ENCODE data around the gene INPP4A.
A peak's percentile ranks its signal among the peaks of the same experiment; 100 is the strongest.

DNA sequence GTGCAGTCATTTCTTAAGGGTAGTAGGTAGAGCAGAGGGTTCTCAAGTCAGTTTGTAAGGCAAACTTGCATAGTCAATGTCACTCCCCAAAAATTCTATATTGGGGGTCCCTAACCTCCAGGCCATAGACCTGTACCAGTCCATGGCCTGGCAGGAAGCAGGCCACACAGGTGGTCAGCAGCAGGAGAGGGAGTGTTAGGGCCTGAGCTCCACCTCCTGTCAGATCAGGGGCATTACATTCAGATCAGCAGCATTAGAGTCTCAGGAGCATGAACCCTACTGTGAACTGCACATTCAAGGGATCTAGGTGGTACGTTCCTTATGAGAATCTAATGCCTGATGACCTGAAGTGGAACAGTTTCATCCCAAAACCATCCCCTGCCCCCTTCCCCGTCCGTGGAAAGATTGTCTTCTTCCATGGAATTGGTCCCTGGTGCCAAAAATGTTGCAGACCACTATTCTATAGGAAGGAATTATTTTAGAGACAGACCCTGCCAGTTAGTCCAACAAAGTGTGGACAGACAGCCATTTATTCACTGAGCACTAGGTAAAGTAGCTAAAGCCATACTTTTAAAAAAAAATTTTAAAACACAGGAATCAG, 157.0 kb downstream of the INPP4A start:
- TF ChIP-seq, protein P1, sequence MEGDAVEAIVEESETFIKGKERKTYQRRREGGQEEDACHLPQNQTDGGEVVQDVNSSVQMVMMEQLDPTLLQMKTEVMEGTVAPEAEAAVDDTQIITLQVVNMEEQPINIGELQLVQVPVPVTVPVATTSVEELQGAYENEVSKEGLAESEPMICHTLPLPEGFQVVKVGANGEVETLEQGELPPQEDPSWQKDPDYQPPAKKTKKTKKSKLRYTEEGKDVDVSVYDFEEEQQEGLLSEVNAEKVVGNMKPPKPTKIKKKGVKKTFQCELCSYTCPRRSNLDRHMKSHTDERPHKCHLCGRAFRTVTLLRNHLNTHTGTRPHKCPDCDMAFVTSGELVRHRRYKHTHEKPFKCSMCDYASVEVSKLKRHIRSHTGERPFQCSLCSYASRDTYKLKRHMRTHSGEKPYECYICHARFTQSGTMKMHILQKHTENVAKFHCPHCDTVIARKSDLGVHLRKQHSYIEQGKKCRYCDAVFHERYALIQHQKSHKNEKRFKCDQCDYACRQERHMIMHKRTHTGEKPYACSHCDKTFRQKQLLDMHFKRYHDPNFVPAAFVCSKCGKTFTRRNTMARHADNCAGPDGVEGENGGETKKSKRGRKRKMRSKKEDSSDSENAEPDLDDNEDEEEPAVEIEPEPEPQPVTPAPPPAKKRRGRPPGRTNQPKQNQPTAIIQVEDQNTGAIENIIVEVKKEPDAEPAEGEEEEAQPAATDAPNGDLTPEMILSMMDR (IDR thresholded peaks at IDR 0.05): peak in 5 of 7 experiments; percentile 18 to 49 (median 40)
- TF ChIP-seq POLR2A (IDR thresholded peaks at IDR 0.05): no peak
